ENCODE measurements around the gene SELENOH. TPM values are rescaled to one million over a fixed set of nuclear protein-coding genes. Genes with fewer than 3 reads are reported as not detected.
A peak's percentile ranks its signal among the peaks of the same experiment; 100 is the strongest.

The SELENOH gene
- total and polyA plus RNA-seq, 9 of the 15 experiments (the other 6 are each of a cell fraction or from before 2014, with no cell fraction given), result 16.6 to 299 (median 118) TPM

- TF ChIP-seq, protein P1, sequence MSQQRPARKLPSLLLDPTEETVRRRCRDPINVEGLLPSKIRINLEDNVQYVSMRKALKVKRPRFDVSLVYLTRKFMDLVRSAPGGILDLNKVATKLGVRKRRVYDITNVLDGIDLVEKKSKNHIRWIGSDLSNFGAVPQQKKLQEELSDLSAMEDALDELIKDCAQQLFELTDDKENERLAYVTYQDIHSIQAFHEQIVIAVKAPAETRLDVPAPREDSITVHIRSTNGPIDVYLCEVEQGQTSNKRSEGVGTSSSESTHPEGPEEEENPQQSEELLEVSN (IDR thresholded peaks at IDR 0.05; ENCODE audit: borderline replicate concordance in 1 of 2, extremely low read depth in 1 of 2, insufficient read depth in 1 of 2, insufficient read length in 1 of 2, low read depth in 1 of 2, low read length in 1 of 2, poor library complexity in 1 of 2, severe bottlenecking in 1 of 2), result peak; percentile 92 to 94
- TF ChIP-seq, protein P2, sequence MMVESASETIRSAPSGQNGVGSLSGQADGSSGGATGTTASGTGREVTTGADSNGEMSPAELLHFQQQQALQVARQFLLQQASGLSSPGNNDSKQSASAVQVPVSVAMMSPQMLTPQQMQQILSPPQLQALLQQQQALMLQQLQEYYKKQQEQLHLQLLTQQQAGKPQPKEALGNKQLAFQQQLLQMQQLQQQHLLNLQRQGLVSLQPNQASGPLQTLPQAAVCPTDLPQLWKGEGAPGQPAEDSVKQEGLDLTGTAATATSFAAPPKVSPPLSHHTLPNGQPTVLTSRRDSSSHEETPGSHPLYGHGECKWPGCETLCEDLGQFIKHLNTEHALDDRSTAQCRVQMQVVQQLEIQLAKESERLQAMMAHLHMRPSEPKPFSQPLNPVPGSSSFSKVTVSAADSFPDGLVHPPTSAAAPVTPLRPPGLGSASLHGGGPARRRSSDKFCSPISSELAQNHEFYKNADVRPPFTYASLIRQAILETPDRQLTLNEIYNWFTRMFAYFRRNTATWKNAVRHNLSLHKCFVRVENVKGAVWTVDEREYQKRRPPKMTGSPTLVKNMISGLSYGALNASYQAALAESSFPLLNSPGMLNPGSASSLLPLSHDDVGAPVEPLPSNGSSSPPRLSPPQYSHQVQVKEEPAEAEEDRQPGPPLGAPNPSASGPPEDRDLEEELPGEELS (CRISPR knock-in tag; IDR thresholded peaks at IDR 0.05; ENCODE audit: borderline replicate concordance), result no peak
- TF ChIP-seq TCF7L2 (IDR thresholded peaks at IDR 0.05; ENCODE audit: low read depth, low read length) (peak; percentile 86), TBL1XR1 (IDR thresholded peaks at IDR 0.05; ENCODE audit: low read length in 2 of 2) (peak; percentile 64 to 72; a peak in 2 of 4 replicates), HMGXB4 (CRISPR knock-in tag; IDR thresholded peaks at IDR 0.05) (peak; percentile 90), CSDE1 (IDR thresholded peaks at IDR 0.05) (no peak), SMAD4 (CRISPR knock-in tag; conservative IDR thresholded peaks at IDR 0.05) (peak; percentile 21; the same call in 1 of the 2 replicates), ZNF592 (IDR thresholded peaks at IDR 0.05) (peak; percentile 71; the same call in 1 of the 2 replicates)
- TF ChIP-seq, protein P3, sequence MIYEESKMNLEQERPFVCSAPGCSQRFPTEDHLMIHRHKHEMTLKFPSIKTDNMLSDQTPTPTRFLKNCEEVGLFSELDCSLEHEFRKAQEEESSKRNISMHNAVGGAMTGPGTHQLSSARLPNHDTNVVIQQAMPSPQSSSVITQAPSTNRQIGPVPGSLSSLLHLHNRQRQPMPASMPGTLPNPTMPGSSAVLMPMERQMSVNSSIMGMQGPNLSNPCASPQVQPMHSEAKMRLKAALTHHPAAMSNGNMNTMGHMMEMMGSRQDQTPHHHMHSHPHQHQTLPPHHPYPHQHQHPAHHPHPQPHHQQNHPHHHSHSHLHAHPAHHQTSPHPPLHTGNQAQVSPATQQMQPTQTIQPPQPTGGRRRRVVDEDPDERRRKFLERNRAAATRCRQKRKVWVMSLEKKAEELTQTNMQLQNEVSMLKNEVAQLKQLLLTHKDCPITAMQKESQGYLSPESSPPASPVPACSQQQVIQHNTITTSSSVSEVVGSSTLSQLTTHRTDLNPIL (CRISPR knock-in tag; IDR thresholded peaks at IDR 0.05), result no peak
- TF ChIP-seq, protein P4, sequence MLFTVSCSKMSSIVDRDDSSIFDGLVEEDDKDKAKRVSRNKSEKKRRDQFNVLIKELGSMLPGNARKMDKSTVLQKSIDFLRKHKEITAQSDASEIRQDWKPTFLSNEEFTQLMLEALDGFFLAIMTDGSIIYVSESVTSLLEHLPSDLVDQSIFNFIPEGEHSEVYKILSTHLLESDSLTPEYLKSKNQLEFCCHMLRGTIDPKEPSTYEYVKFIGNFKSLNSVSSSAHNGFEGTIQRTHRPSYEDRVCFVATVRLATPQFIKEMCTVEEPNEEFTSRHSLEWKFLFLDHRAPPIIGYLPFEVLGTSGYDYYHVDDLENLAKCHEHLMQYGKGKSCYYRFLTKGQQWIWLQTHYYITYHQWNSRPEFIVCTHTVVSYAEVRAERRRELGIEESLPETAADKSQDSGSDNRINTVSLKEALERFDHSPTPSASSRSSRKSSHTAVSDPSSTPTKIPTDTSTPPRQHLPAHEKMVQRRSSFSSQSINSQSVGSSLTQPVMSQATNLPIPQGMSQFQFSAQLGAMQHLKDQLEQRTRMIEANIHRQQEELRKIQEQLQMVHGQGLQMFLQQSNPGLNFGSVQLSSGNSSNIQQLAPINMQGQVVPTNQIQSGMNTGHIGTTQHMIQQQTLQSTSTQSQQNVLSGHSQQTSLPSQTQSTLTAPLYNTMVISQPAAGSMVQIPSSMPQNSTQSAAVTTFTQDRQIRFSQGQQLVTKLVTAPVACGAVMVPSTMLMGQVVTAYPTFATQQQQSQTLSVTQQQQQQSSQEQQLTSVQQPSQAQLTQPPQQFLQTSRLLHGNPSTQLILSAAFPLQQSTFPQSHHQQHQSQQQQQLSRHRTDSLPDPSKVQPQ (CRISPR knock-in tag; IDR thresholded peaks at IDR 0.05; ENCODE audit: borderline replicate concordance), result no peak
Measured at GRCh38 chr11:57741132-57742086, at the start of gene SELENOH (continued).

Measured in K562 (cell line).